ENCODE results near the gene ARPC1A. TPM values are rescaled to one million over a fixed set of nuclear protein-coding genes. Genes with fewer than 3 reads are reported as not detected.
"Not testable (repeated sequence)": the region's sequence is repeated elsewhere in the genome, so short reads cannot be mapped to it uniquely, and the experiment has no call there.

Gene ARPC1A
- total RNA-seq, 2 experiments from 2014 or later = 53.2 to 56.3 TPM

DNA sequence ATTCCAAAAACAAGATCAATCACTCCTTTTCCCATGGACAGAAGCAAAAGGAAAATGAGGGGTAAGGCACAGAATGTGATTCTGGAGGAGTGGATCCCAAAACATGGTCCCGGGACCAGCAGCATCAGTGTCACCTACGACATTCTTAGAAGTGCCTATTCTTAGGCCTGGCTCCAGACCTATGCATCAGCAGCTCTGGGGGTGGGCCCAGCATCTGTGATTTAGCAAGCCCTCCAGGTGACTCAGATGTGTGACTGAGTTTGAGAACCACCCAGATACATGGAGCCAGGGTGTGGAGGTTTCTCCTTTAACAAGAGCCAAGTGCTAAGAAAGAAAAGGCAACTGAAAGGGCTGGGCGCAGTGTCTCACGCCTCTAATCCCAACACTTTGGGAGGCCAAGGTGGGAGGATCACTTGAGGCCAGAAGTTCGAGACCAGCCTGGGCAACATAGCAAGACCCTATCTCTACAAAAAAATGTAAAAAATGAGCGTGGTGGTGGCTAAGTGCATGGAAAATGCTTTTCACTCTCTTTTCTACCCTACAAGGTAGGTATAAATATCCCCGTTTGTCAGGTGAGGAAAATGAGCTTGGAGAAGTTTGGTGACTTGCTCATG lies 17.1 kb upstream of the ARPC1A start:
- no peaks in the 10 kb centered on the region for H3K9me3 Mint-ChIP-seq (ENCODE audit: low read depth)
- no peak for DNase-seq
- CTCF ChIA-PET = interaction anchor here (1.2 to 1.5 kb wide), 2 partner anchors 7 to 294 kb away, joined by 3 read pairs; no protein-coding TSS in a partner anchor
- H3K36me3 Mint-ChIP-seq = no peaks in the 10 kb centered on the region
- H3K4me3 Mint-ChIP-seq = no peak overlapping the region
- H3K27ac Mint-ChIP-seq = no peak overlapping the region
- no peak for ATAC-seq
- peaks cover 8% of the 10 kb centered on the region for H3K4me1 Mint-ChIP-seq
- H3K27me3 Mint-ChIP-seq = peaks cover 17% of the 10 kb centered on the region

DNA sequence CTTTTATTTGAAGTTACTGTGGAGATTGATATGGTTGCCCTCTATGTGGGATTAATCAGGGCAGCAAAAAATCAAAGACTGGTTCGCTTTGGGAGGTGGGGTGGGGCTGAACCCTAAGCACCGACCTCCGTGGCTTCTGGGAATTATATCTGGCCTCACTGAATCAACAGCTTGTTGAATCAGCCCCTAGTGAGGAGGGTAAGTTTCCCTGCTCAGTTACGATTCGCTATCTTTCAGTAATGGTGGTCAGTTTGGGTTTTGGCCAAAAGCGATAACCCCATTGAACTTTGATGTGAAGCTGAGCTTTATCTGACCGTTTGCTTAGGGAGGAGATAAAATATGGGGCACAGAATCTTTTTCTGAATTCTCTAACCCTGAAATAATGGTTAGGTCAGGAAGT lies 16.6 kb upstream of the ARPC1A start:
- no peaks in the 10 kb centered on the region for H3K36me3 Mint-ChIP-seq
- H3K4me3 Mint-ChIP-seq = no peak overlapping the region
- H3K27ac Mint-ChIP-seq = no peak overlapping the region
- H3K27me3 Mint-ChIP-seq = peaks cover 17% of the 10 kb centered on the region
- CTCF ChIA-PET = interaction anchor here (1.2 to 1.5 kb wide), 2 partner anchors 8 to 295 kb away, joined by 3 read pairs; no protein-coding TSS in a partner anchor
- no peaks in the 10 kb centered on the region for H3K9me3 Mint-ChIP-seq (ENCODE audit: low read depth)
- ATAC-seq (no peak), DNase-seq (no peak)
- peaks cover 13% of the 10 kb centered on the region for H3K4me1 Mint-ChIP-seq

DNA sequence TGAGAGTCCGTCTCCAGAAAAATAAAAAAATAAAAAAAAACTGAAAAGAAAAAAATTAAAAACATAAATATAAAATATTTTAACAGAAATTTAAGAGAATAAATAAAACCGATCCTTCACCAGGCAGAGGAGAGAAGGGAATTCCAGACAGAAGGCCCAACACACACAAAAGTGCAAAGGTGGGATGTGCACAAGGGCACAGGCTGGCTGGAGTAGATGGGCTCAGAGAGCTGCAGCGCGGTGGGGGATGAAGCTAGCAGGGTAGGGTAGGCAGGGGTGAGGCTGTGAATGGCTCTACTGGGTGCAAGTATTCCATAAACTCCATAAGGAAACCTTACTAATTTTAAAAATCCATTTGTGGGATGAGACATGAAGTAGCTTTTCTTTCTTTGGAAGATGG lies 15.7 kb upstream of the ARPC1A start:
- no peaks in the 10 kb centered on the region for H3K36me3 Mint-ChIP-seq
- ATAC-seq = no peak
- H3K27ac Mint-ChIP-seq = no peak overlapping the region
- no peaks in the 10 kb centered on the region for H3K9me3 Mint-ChIP-seq (ENCODE audit: low read depth)
- peaks cover 21% of the 10 kb centered on the region for H3K4me1 Mint-ChIP-seq
- no peak for DNase-seq
- CTCF ChIA-PET = interaction anchor here (0.6 to 2.0 kb wide), 7 partner anchors 9 to 296 kb away, joined by 3 to 5 read pairs (median 4); no protein-coding TSS in a partner anchor
- H3K4me3 Mint-ChIP-seq = no peak overlapping the region
- H3K27me3 Mint-ChIP-seq = peaks cover 17% of the 10 kb centered on the region

DNA sequence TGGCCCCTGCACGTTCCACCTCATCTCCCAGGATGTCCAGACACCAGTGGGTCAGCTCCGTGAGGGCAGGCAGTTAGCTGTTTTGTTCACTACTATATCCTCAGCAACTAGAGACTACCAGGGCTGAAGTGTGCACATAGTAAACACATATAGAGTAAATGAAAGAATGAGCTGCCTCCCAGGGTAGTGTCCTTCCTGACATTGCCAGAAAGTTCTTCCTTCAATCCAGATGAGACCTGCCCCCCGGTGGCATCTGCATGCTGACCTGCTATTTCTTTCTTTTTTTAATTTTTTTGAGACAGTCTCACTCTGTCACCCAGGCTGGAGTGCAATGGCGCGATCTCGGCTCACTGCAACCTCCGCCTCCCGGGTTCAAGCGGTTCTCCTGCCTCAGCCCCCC lies 14.0 kb upstream of the ARPC1A start:
- ATAC-seq = no peak
- peaks cover 17% of the 10 kb centered on the region for H3K27me3 Mint-ChIP-seq
- H3K4me1 Mint-ChIP-seq = peaks cover 27% of the 10 kb centered on the region
- H3K9me3 Mint-ChIP-seq (ENCODE audit: low read depth) = no peaks in the 10 kb centered on the region
- no peak overlapping the region for H3K4me3 Mint-ChIP-seq
- no peaks in the 10 kb centered on the region for H3K36me3 Mint-ChIP-seq
- CTCF ChIA-PET = interaction anchor here (0.8 to 2.0 kb wide), 5 partner anchors 8 to 280 kb away, joined by 3 to 4 read pairs (median 3); no protein-coding TSS in a partner anchor
- no peak for DNase-seq
- H3K27ac Mint-ChIP-seq = no peak overlapping the region

DNA sequence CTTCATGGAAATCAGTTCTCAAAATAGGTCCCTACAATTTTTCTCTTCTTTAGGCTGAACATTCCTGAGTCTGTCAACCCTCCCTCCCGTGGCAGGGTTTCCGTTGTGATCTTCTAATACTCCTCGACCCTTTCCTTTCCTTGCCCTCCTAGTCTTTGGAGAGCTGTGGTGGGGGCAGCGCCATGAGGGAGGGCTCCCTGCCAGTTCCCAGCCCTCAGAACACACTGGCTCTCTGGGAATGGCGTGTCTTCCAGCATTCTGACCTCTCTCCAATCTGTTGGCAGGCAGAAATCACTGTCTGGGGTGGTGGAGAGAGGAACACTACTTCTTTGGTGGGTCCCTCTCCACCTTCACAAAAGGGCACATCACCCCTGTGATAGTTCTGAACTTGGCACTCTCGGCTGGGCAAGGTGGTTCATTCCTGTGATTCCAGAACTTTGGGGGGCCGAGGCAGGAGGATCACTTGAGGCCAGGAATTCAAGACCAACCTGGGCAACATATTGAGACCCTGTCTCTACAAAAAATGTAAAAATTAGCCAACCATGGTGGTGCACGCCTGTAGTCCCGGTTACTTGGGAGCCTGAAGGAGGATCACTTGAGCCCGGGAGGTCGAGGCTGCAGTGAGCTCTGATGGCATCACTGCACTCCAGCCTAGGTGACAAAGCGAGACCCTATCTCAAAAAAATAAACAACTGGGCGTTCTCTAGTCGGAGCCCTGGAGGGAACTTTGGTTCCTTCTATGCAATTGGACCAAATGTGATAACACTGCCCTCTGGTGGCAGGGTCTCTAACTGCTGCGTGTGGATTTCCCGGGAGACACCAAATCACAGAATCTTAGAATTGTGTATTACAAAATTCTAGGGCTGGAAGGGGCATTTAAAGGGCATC lies 13.1 kb upstream of the ARPC1A start:
- Mint-ChIP-seq H3K27ac (peak overlapping the region; percentile 15), H3K9me3 (ENCODE audit: low read depth) (no peaks in the 10 kb centered on the region), H3K27me3 (peaks cover 17% of the 10 kb centered on the region), H3K4me3 (peak overlapping the region; percentile 41), H3K4me1 (peaks cover 27% of the 10 kb centered on the region), H3K36me3 (no peaks in the 10 kb centered on the region)
- CTCF ChIA-PET = interaction anchor here (0.8 to 3.6 kb wide), 18 partner anchors 9 to 403 kb away, joined by 3 to 29 read pairs (median 4); partner anchors contain the start of genes ARPC1A and SMURF1
- ATAC-seq (peak; percentile 54), DNase-seq (peak; percentile 78)

DNA sequence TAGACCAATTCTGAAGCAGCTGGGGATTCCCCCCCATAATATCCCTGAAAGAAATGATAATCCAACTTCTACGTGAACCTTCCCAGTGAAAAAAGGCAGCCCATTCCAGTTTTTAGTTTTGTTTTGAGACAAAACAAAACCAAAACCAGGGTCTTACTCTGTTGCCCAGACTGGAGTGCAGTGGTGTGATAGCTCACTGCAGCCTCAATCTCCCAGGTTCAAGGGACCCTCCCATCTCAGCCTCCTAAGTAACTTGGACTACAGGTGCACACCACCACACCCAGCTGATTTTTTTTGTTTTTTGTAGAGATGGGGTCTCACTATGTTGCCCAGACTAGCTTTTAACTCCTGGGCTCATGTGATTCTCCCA lies 12.5 kb upstream of the ARPC1A start:
- Mint-ChIP-seq H3K4me3 (peak overlapping the region; percentile 41), H3K9me3 (ENCODE audit: low read depth) (no peaks in the 10 kb centered on the region), H3K27ac (peak overlapping the region; percentile 15), H3K4me1 (peaks cover 27% of the 10 kb centered on the region), H3K36me3 (no peaks in the 10 kb centered on the region), H3K27me3 (peaks cover 17% of the 10 kb centered on the region)
- DNase-seq = no peak
- CTCF ChIA-PET = interaction anchor here (0.8 to 3.6 kb wide), 19 partner anchors 8 to 403 kb away, joined by 3 to 29 read pairs (median 3); partner anchors contain the start of genes ARPC1A and SMURF1
- peak; percentile 54 for ATAC-seq

DNA sequence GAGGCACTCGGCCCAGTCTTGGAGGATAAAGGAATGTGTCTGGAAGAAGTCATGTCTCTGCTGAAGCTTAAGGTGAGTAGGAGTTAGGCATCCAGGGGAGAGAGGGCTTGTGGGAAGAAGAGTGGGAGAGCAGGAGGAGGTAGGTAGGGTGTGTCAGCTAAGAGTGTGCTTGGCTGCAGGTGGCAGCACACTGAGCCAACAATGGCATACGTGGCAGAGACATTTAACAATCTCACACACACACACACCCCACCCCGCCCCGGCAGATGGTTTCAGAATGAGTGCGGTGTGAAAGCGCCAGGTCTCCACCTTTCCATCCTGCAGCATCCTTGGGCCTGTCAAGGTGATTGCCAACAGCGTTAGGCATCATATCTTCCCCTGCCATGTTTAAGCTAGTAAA lies 11.2 kb upstream of the ARPC1A start:
- peak; percentile 88 for ATAC-seq
- Mint-ChIP-seq H3K4me3 (no peak overlapping the region), H3K27me3 (peaks cover 17% of the 10 kb centered on the region), H3K36me3 (no peaks in the 10 kb centered on the region), H3K4me1 (peaks cover 27% of the 10 kb centered on the region), H3K9me3 (ENCODE audit: low read depth) (no peaks in the 10 kb centered on the region), H3K27ac (peak overlapping the region; percentile 68)
- DNase-seq = peak; percentile 76
- CTCF ChIA-PET = interaction anchor here (1.1 to 3.6 kb wide), 6 partner anchors 12 to 277 kb away, joined by 3 to 29 read pairs (median 14); partner anchors contain the start of gene ARPC1A

DNA sequence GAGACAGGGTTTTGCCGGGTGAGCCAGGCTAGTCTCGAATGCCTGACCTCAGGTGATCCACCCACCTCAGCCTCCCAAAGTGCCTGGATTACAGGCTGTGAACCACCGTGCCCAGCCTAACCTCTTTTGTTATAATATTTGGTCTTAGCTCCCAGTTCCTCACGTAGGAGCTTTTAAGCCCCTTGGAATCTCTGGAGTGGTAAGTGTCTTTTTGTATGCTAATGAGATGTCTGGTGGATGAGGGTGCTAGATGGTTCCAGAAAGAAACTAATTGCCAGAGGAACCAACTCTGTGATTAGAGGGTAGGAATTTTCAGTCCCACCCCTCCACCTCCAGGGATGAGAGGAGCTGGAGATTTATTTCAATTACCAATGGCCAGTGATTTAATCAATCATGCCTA lies 5.3 kb upstream of the ARPC1A start:
- Mint-ChIP-seq H3K27me3 (no peaks in the 10 kb centered on the region), H3K36me3 (no peaks in the 10 kb centered on the region), H3K9me3 (ENCODE audit: low read depth) (no peaks in the 10 kb centered on the region), H3K27ac (no peak overlapping the region), H3K4me1 (peaks cover 4% of the 10 kb centered on the region), H3K4me3 (no peak overlapping the region)
- no peak for ATAC-seq
- no peak for DNase-seq
- CTCF ChIA-PET = interaction anchor here (1.3 kb wide), 1 partner anchor 9 kb away, joined by 3 read pairs; no protein-coding TSS in a partner anchor

DNA sequence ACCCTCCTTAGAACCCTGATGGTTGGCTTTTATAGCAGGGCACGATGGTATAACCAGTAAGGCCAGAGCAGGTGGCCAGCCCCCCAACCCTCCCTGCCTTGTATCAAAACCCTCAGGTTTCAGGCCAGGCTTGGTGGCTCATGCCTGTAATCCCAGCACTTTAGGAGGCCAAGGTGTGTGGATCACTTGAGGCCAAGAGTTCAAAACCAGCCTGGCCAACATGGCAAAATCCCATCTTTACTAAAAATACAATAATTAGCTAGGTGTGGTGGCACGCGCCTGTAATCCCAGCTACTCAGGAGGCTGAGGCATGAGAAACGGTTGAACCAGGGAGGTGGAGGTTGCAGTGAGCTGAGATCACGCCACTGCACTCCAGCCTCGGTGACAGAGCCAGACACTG lies 3.0 kb upstream of the ARPC1A start:
- CTCF ChIA-PET; H3K4me3 Mint-ChIP-seq; ATAC-seq; H3K36me3 Mint-ChIP-seq; H3K27ac Mint-ChIP-seq; H3K27me3 Mint-ChIP-seq; H3K9me3 Mint-ChIP-seq (ENCODE audit: low read depth); DNase-seq; H3K4me1 Mint-ChIP-seq: not testable (repeated sequence)

DNA sequence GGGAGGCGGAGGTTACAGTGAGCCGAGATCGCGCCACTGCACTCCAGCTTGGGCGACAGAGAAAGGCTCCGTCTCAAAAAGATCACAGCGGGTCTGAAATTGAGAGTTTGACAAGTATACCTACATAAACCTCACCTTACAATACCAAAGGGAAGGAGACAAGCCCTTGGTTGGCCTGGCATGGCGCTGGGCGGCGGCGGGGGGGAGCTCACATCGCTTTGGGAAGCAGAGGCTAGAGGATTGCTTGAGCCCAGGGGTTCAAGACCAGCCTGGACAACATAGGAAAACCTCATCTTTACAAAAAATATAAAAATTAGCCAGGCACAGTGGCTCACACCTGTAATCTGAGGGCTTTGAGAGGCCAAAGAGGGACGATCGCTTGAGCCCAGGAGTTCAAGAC lies 1.1 kb upstream of the ARPC1A start:
- CTCF ChIA-PET = interaction anchor here (1.3 to 5.7 kb wide), 3 partner anchors 11 to 285 kb away, joined by 3 to 29 read pairs (median 5); no protein-coding TSS in a partner anchor
- Mint-ChIP-seq H3K4me3 (peak overlapping the region; percentile 82), H3K9me3 (ENCODE audit: low read depth) (no peaks in the 10 kb centered on the region), H3K27me3 (no peaks in the 10 kb centered on the region), H3K36me3 (peaks cover 4% of the 10 kb centered on the region), H3K4me1 (peaks cover 24% of the 10 kb centered on the region), H3K27ac (no peak overlapping the region)
- ATAC-seq (no peak), DNase-seq (no peak)

DNA sequence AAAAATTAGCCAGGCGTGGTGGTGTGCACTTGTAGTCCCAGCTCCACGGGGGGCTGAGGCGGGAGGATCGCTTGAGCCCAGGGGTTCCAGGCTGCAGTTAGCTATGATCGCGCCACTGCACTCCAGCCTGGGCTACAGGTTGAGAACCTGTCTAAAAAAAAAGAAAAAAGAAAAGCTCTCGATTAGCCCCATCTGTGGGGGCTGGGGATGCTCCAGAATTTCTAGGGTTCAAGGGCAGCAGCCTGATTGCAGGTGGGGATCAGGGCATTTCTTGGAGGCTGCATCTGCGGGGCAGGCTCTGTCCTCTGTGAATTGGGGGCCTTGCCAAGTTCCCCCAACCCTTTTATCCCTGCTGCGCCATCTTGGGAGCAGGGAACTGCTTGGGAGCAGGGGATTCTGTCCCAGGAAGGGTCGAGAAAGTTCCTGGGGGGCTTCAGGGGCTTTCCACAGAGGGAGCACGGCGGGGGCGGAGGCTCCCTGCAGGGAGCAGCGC lies 651 bp upstream of the ARPC1A start:
- H3K36me3 Mint-ChIP-seq = peaks cover 4% of the 10 kb centered on the region
- peak overlapping the region; percentile 82 for H3K4me3 Mint-ChIP-seq
- no peak for DNase-seq
- H3K9me3 Mint-ChIP-seq (ENCODE audit: low read depth) = no peaks in the 10 kb centered on the region
- H3K4me1 Mint-ChIP-seq = peaks cover 28% of the 10 kb centered on the region
- peak overlapping the region; percentile 72 for H3K27ac Mint-ChIP-seq
- CTCF ChIA-PET = interaction anchor here (1.0 to 5.7 kb wide), 5 partner anchors 11 to 285 kb away, joined by 3 to 29 read pairs (median 4); no protein-coding TSS in a partner anchor
- ATAC-seq = no peak
- no peaks in the 10 kb centered on the region for H3K27me3 Mint-ChIP-seq

DNA sequence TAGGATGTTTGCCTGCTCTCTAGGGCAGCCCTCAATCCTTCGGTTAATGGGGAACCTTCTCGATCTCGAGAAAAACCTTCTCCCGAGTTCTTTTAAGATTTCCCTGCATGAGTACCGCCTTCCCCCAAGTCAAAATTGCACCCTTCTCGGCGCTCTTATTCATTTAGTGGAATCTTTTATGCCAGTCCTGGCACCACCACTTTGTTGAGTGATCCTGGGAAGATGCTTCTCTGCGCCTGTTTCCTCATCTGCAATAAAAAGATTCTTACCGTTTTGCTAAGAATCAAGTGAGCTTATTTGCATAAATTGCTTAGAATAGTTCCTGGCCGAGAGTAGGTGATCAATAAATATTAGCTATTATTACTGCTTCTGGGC lies 697 bp downstream of the ARPC1A start:
- DNase-seq = no peak
- H3K4me3 Mint-ChIP-seq = peak overlapping the region; percentile 82
- peak overlapping the region; percentile 72 for H3K27ac Mint-ChIP-seq
- H3K9me3 Mint-ChIP-seq (ENCODE audit: low read depth) = no peaks in the 10 kb centered on the region
- peaks cover 40% of the 10 kb centered on the region for H3K4me1 Mint-ChIP-seq
- H3K36me3 Mint-ChIP-seq = peaks cover 12% of the 10 kb centered on the region
- CTCF ChIA-PET = interaction anchor here (1.1 to 5.7 kb wide), 3 partner anchors 13 to 90 kb away, joined by 3 to 29 read pairs (median 4); no protein-coding TSS in a partner anchor
- ATAC-seq = no peak
- no peaks in the 10 kb centered on the region for H3K27me3 Mint-ChIP-seq
